Left renal cortex interstitium (tissue), 4 donors: ENCODE data around the gene CCDC178. TPM values are rescaled to one million over a fixed set of nuclear protein-coding genes. Genes with fewer than 3 reads are reported as not detected.
"Not testable (repeated sequence)": the region's sequence is repeated elsewhere in the genome, so short reads cannot be mapped to it uniquely, and the experiment has no call there.

Source experiments
- DNase-seq, 4 donors: peaks; one replicate each; pipeline ENCODE4 v3.0.0-alpha.2; 2013; ENCODE audit warnings: low read depth in 4 of 4, low spot score in 2 of 4, missing footprints in 1 of 4
- polyA plus RNA-seq, 4 donors: library from polyadenylated mRNA; unstranded; fragments of 120-200 nt; gene quantifications; one replicate each; pipeline ENCODE4 v1.2.1, GENCODE V29; 2013; ENCODE audit not compliant: insufficient read length in 4 of 4

The CCDC178 gene
- polyA plus RNA-seq, 4 donors = 1.4 to 2.0 (median 1.8) TPM

DNA sequence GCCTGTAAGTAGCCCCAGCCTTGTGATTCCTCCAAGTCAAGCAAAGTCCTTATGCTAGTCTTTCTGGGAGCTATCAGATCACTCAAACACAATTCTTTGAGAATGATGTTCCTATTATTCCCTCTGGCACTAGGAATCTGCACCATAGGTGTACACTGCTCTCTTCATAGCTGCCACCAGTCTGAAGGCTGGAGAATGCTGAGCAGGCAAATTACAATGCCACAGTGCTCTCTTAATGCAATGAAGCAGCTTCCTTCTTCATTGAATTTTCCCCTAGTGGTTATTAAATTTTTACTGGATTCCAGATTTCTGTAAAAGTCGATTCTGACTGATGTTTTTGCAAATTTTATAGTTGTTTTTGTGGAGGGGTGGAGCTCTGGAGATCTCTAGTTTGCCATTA is 84.8 kb downstream of the CCDC178 start:
- no peak for DNase-seq

DNA sequence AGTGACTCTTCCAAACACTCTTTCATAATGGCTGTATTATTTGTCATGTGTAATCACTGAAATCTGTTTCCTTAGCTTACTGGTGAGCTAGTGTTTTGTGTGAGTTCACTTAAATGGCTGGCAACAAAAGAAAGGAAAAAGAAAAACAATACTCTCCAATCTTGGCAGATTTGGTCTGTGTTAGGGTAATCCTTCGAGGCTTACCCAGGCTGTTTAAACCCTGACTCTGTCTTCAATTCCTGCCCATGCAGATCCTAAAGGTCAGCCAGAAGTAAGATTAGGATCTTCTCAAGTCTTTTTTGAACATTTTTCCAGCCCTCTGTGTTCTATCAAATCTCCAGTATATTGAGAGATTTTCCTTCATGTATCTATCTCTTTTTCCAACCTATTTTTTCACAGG is 85.3 kb downstream of the CCDC178 start:
- no peak for DNase-seq

DNA sequence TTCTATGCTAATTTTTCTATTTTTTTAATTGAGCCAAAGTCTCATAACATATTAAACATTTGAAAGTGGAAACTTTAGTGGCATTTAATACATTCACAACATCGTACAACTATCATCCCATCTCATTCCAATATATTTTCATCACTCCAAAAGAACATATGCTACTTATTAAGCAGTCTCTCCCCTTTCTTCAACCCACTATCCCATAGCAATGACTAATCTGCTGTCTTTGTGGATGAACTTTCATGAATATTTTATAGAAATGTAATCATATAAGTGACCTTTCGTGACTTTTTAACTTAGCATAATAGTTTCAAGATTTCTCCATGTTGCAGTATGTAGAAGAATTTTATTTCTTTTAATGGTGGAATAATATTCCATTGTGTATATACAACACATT is 90.3 kb downstream of the CCDC178 start:
- DNase-seq = no peak

DNA sequence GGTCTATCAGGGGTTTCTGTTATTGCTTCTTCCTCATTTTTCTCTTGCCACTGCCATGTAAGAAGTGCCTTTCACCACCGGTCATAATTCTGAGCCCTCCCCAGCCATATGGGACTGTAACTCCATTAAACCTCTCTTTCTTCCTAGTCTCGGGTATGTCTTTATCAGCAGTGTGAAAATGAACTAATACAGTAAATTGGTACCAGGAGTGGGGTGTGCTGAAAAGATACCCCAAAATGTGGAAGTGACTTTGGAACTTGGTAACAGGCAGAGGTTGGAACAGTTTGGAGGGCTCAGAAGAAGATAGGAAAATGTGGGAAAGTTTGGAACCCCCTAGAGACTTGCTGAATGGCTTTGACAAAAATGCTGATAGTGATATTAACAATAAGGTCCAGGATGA is 100.8 kb downstream of the CCDC178 start:
- DNase-seq = not testable (repeated sequence)

DNA sequence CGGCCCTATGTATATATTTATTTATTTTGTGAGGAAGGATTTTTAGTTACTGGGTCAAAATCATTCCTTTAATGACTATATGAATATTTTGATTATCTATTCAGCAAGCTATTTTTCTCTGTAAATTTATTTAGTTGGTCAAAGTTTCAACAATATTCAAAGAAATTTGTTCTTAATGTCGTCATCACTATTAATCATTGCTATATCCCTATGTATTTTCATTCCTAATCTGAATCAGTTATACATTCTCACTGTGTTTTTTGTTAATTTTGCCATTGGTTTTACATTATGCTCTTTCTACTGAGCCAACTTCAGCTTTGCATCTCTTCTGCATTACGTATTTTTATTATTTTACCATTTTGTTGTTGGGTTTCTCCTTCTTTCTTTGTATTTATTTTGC is 105.7 kb downstream of the CCDC178 start:
- no peak for DNase-seq

DNA sequence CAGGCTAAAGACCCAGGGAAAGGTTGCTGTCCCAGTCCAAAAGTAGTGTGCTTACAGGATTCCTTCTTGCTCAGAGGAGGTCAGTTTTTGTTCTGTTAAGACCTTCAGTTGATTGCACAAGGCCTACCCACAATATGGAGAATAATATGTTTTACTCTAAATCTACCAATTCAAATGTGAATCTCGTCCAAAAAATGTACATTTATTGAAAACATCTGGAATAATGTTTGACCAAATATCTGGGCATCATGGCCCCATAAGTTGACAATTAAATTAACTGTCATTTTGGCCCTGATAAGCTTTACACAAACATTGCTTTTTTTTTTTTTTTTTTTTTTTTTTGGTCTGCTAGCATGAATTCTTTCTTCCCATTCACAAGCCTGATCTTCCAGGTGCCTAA is 109.8 kb downstream of the CCDC178 start:
- no peak for DNase-seq

DNA sequence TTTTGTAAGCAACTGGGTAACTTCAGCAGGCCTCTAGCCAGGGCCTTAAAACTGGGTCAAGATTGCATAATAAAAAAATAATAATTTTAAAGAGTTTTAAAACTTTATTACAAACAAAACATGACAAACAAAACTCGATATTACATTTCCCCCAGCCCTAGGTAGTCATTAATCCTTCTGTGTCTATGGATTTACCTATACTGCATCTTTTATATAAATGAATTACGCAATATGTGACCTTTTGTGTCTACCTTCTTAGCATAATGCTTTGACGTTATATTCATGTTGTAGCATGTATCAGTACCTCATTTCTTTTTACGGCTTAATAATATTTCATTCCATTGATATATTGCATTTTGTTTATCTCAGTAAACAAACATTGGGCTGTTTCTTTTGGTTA is 113.5 kb downstream of the CCDC178 start:
- no peak for DNase-seq

DNA sequence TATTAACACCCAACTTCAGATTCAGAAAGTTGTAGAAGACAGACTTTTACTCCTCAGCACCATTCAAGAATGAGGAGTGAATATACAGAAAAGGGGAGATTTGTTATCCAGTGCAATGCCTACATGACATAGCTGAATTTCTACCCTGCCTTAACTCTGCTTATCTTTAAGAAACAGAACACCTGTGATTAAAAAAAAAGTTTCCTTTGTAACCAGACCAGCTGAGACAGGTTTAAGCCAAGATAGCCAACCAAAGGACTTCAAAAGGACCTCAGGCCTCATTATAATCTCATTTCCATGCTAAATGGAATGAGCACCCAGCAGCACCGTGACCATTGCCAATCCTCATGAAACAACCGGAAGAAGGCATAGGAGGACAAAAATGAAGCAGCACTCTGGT is 122.9 kb downstream of the CCDC178 start:
- no peak for DNase-seq

DNA sequence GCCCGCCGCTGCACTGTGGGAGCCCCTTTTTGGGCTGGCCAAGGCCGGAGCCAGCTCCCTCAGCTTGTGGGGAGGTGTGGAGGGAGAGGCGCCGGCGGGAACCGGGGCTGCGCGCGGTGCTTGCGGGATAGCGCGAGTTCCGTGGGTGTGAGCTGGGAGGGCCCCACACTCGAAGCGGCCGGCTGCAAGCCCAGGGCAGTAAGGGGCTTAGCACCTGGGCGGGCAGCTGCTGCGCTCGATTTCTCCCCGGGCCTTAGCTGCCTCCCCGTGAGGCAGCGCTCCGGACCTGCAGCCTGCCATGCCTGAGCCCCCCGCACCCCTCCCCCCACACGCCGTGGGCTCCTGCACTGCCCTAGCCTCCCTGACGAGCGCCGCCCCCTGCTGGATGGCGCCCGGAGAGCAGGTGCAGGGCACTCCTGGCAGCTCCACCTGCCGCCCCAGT is 124.4 kb downstream of the CCDC178 start:
- no peak for DNase-seq

DNA sequence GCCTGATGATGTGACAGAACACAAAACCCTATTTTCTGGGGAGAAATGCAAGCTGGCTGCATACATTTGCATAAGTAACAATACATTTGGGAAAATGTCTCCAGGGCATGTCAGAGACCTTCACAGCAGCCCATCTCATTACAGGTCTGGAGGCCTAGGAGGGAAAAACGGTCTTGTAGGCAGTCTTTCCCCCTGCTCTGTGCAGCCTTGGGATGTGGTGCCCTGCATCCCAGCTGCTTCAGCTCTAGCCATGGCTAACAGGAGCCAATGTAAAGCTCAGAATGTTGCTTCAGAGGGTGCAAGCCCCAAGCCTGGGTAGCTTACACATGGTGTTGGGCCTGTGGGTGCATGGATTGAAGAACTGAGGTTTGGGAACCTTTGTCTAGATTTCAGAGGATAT is 133.0 kb downstream of the CCDC178 start:
- no peak for DNase-seq

DNA sequence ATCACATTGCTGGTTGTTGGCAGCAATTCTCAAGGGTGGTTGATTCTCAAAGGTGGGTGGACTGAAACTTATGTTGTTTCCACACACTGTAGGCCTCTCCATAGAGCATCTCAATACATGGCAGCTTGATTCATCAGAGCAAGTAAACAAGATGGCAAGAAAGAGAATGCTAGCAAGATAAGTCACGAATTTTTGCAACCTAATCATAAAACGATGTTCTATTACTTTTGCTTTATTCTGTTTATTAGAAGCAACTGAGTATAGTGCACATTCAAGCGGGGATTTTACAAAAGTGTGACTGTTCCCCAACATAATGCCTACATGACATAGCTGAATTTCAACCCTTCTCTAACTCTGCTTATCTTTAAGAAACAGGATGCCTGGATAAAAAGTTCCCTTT is 136.2 kb downstream of the CCDC178 start:
- DNase-seq = no peak

DNA sequence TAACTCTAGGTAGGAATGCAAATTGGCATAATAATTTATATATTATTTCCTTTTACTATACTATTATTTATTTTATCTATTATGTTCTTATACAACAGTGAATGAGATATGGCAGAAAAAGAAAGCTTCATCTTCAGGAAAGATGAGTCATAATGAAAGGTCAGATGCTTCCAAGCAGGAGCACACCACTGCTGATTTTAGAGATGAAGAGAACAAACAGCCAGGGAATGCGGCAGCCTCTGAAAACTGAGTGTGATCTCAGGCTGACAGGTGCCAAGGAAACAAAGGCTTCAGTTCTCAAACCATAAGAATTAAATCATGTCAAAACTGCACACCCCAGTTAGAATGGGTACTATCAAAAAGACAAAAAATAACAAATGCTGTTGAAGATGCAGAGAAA is 149.0 kb downstream of the CCDC178 start:
- DNase-seq = no peak

DNA sequence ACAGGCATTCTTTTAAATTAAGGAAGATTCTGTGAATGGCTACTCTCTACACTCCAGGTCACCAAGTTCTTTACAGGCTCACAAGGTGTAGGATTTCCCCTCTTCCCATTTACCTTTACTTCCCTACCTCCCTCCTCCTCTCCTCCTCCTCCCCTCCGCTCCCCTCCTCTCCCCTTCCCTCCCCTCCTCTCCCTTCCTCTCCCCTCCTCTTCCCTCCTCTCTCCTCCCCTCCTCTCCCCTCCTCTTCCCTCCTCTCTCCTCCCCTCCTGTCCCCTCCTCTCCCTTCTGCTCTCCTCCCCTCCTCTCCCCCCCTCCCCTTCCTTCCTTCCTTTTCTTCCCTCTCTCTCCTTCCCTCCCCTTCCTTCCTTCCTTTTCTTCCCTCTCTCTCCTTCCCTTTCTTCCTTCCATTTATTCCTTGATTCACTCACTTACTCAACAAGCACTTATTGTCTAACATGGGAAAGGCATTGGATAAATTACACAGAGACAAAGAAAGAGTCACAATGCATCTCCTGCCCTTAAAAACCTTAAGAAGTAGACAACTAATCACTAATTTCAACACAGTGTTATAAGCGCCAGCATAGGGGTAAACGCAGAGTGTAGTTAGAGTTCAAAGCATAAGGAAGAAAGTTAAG is 152.3 kb downstream of the CCDC178 start:
- no peak for DNase-seq

DNA sequence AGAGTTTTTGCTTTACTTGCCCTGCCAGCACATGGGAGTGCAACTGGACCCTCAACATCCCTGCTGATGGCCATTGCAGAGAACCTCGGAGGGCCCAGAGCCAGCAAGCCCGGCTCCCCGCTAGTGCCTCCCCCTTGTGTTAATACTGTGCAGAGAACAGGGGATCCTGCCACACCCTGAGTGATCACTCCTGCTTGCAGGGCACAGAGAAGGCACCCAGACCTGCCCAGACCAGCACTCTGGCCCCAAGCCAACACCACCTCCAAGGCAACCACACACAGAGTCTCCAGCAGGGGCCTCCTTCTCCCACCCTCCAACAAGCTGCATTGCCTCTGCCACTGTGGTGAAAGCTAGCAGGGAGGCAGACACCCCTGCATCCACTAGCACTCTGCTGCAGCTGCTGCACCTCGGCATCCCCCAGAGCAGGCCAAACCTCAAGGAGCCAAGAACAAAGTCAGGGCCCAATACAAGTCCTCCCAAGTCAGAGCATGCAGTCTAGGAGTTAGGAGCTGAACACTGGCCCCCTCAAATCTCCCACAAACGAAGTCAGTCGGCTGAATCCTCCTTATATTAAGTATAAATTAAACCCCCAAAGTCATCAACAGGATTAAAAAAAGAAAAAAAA is 157.7 kb downstream of the CCDC178 start:
- no peak for DNase-seq

DNA sequence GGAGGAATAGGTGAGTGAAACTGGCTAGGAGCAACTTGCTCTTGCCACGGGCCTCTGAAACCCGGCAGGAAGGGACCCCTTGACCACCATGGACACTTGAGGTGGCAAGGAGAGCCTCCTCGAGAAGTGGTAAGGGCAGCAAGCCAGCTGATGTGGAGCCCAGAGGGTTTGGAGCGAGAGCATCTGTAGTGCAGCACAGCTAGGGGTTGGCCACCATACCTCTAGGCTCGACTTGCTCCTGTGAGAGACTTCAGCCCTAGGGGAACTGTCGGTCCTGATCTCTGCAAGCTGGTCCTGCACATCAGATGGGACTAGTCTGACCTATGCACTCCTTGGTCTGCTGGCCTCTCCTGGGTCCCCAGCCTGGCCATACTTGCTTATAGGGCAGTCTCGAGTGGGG is 158.4 kb downstream of the CCDC178 start:
- no peak for DNase-seq

DNA sequence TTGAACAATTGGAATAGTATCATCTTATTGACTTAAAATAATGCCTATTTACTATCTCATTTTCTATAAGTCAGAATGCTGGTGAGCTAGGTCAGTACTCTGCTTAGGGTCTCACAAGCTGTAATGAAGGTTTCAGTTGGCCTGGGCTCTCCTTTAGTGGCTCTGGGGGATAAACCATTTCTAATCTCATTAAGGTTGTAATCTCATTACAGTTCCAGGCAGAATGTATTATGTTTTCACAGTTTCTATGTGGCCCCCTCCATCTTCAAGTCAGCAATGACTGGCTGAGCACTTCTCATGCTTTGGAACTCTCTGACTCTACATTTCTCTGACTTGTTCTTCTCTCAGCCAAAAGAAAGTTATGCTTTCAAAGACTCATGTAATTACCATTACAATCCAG is 163.1 kb downstream of the CCDC178 start:
- DNase-seq = no peak

DNA sequence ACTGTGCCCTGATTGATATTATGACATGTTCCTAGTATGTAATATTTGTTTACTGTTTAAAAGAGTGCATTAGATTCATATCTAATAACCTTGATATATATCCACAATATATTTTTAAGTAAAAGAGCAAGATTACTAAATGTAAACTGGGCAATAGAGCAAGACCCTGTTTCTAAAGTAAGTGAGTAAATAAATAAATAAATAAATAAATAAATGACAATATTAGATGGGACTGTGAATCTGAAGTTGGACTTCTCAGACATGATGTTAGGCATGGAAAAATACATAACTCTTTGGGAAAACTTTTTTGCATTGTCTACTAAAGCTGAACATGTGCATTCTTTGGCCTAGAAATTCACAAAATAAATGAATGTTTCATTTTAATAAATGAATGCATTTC is 164.7 kb downstream of the CCDC178 start:
- DNase-seq = no peak

DNA sequence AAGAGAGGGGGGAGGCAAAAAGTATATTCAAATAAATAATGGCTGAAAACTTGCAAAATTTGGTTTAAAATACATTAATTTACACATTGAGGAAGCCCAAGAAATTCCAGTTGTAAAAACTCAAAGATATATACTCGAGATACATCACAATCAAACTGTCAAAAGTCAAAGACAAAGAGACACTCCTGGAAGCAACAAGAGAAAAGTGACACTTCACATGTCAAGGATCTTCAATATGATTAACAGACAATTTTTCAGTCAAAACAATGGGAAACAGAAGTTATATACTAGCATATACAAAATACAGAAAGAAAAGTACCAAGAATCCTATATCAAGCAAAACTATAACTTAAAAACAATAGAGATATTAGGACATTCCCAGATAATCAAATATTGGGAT is 170.2 kb downstream of the CCDC178 start:
- DNase-seq = no peak

DNA sequence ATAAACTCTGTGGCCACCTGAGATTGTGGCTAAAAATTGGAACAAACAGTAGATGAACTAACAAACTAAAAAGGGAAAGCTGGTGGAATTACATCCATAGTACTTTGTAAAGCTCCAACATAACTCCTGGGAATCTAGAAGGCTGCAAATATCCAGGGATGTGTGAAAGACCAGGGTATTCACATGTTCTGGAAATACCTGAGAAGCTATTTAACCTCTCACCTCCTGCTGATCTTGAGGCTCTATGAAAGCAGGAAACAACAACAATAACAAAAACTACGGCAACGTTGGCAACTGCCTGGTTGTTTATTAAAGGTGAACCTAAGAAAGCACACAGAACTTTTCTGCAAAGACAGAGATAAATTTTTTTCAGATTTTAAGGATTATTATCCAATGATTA is 171.3 kb downstream of the CCDC178 start:
- no peak for DNase-seq

DNA sequence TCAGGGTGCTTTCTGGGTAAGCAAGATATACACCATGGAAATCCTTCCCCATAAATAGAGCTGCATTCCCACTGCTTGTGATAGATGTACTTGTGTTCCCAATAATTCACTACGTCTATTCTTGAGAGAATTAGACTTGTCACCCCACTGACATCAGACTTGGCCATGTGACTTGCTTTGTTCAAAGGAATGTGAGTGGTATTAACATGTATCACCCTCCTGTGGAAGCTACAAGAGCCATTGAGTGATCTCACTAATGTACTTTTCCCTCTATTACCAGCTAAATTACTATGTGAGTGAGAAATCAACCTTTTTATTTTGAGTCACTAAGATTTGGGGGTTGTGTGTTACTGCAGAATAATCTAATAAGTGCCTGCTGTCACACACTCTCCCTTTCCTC is 176.0 kb downstream of the CCDC178 start:
- no peak for DNase-seq

DNA sequence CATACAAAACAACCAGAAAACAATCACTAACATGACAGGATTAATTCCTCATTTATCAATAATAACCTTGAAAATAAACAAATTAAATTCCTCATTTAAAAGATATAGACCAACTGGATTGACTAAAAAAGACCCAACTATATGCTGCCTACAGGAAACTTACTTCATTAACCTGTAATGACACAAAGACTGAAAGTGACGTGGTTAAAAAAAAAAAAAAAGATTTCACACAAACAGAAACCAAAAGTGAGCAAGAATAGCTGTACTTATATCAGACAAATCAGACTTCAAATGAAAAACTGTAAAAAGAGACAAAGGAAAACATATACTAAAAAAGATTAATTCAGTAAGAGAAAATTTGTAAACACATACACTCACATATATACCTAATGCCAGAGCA is 201.2 kb downstream of the CCDC178 start:
- no peak for DNase-seq

DNA sequence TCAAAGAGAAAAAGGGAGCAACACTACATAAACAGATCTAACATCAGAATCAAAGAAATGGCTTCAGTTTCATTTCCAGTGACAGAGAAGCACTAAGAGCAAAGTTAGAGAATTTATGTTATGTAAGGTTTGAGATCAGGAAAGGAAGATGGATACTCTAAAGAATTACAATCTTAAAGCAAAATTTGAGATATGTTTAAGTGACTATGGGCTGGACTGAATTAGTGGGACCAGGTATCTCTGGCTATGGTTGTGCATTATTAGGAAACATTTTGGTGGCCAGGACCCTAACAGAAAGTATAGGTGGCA is 208.2 kb downstream of the CCDC178 start:
- no peak for DNase-seq
